ENCODE results near the gene MATN1. TPM values are rescaled to one million over a fixed set of nuclear protein-coding genes. Genes with fewer than 3 reads are reported as not detected.

Gene MATN1
- total RNA-seq, 1 donor from 2014 or later, result 0.31 TPM

DNA sequence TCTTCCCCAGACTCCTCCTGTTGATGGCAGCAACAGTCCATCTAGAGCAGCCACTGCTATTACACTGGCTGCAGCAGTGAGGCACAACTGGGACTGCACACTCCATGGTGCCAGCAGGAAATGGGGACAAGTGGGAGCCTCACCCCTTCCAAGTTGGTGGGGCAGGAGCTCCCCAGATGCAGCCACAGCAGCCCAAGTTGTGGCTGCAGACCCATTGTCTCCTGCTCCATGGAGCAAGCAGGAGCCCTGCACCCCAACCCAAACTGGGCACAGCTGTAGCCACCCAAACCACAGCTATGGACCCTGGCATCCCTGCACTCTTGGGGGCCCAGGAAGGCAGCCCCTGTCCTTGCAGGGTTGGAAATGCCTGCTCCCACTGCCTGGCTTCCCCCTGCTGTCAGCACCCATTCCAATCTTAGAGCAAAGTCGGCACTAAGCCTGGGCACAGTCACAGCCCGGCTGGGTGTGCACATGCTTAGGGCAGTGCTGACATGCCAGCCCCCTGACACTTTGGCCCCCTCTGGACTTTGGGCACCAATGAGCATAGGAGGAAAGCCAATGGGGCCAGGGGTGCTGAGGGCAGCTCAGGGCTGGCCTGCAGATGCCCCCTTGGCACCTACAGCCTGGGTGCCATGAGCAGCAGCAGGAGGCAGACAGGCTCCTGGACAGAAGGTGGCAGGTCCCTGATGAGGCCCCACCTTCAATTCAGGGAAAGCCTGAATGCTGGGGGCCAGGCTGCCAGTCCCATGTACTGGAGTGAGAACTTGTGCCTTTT lies 44.0 kb downstream of the MATN1 start:
- DNase-seq, result no peak

DNA sequence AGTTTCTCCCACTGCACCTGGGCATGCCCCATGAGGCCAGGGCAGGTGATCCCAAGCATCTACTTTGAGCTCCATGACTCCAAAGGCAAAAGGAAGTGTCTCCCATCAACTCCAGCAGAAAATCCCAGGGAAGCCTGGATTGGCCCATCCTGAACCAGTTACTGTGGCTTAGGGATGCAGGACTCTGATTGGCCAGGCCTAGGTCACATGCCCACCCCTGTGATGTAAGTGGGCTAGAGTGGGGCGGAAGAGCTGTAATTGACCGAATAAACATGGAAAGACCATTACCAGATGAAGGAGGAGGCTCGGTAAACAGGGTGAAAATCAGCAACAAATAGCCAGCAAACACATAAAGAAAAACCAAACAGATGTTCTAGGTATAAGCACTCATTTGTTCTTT lies 45.2 kb downstream of the MATN1 start:
- no peak for DNase-seq

DNA sequence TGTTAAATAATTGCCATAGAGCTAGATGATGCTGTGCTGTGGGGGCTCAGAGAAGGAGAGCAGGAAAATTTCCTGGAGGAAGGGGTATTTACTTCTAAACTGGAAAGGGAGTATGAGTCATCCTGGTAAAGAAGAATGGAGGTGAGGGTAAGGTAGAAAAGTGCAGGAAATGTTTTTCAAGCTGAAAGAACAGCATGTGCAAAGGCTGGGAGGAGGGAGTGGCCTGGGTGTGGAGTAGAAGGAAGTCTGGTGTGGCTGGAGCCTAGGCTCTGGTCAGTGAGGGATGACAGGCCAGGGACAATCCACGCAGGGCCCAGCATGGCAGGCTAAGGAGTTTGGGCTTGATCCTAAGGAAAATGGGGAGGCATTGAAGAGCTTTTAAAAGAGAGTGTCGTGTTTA lies 45.9 kb downstream of the MATN1 start:
- no peak for DNase-seq

DNA sequence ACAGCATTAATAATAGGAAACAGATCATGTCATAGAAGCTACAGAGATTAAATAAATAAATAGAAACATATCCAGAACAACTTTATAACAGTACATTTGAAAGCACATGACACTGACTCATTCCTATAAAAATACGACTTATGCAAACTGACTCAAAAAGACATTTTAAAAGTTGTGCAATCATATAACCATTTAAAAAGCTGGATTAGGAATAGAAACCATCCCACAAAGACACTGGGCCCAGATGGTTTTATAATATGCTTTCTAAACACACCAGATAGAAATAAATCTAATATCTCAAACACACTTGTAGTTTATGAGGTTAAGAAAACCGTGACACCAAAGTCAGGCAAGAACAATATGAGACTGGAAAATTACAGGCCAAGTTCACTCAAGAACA lies 47.6 kb downstream of the MATN1 start:
- no peak for DNase-seq

DNA sequence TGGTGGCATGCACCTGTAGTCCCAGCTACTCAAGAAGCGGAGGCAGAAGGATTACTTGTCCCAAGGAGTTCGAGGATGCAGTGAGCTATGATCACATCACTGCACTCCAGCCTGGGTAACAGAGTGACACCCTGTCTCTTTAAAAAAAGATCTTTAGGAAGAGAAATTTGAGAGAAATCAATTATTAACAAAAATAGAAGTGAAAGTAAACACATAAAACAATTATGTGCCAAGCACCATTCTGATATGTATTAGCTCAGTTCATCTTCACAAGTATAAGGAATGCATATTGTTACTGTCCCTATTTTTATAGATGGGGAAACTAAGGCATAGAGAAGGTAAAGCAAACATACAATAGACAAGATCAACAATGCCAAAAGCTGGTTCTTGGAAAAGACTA lies 48.1 kb downstream of the MATN1 start:
- DNase-seq, result no peak

DNA sequence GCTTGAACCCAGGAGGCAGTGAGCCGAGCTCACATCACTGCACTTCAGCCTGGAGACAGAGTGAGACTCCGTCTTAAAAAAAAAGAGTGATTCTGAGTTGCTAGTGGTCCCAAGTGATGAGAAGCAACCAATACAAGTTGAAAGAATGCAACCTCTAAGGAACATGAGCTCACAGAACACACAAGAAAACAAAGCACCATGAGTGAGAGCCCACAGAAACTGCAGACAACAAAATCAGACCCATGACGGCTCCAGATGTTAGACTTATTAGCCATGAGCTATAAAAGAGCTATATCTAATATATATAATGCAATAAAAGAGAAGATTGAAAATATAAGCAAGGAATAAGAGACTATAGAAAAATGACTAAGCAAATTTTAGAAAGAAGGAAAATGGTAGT lies 50.0 kb downstream of the MATN1 start:
- no peak for DNase-seq

DNA sequence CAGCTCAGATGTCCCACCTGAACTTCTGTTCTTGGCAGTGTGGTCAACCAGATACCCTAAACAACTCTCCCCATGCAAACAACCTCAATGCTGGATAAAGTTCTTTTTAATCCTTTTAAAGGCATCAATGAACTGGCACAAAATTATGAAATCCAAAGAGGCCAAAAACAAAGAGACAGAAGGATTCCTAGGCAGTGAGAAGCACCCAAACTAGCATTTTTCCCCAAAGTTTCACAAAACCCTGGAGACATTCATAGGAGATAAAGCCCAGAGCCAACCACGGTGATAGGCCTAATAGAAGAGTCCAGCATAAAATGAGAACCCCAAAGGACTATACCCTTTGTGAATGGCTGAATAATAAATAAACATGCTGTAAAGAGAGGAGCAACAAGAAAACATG lies 50.7 kb downstream of the MATN1 start:
- DNase-seq, result no peak

DNA sequence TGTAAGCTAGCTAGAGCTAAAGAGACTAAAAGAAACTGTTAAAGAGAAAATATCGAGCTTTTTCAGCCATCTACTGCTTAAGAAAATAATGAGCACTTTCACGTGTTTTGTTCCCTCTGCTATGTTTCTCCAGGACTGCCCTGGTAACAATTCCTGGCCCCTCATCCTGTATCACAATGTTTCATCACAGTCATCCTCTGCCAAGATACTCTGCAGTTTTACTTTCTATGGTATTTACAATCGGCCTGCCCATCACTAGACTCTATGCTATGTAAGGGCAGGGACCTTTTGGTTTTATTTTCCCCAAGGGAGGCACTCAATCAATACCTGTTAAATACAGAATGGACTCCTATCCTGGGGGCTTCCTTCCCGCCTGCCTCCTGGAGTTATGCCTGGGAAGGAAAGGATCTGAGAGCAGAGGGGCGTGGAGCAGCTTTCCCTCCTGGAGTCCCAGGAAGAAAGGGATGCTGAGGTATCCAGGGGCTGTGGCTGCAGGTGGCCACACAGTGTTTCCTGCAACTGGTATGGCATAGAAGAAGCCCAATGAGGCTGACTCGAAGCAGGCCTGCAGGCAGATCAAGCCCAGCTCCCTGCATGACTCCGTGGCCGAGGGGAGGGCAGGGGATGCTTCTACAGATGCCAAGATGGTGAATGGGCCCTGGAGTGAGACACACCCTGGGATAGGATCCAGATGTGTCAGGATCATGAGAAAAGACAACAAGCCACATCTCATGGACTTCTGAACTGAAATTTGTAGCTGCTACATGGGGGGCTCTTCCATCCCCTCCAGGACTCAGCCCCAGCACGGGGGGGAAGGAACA lies 52.9 kb downstream of the MATN1 start:
- no peak for DNase-seq

DNA sequence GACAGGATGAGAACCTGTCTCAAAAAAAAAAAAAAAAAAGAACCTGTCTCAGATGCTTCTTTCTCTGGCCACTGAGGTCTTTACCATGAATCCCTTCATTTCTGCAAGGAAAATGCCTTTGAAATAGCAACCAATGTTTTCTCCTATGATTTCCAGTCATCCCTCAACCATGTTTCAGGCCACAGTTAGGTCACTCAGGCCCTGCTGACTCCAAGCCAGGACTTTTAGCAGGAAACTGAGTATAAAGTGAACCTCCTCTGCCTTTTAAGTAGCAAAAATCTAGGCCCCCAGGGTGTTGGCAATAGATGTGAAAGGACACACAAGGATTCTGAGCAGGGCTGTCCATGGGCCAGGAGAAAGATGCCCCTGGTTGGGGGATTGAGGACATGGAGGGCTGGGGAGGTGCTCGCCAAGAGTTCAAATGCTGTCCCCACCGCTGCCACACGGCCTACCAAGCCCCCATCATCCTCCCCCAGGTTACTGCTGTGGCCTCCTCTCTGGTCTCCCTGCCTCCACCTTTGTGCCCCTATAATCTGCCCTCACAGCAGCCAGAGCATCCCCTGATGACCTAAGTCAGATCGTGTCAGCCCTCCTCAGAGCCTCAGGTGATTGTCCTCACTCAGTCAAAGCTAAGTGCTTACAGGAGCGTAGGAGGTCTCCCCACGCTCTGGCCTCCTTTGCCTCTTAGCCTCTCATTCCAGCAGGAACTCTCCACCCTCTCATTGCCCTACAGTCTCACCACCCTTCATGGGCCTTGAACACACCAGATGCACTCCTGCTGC lies 54.6 kb downstream of the MATN1 start:
- no peak for DNase-seq

DNA sequence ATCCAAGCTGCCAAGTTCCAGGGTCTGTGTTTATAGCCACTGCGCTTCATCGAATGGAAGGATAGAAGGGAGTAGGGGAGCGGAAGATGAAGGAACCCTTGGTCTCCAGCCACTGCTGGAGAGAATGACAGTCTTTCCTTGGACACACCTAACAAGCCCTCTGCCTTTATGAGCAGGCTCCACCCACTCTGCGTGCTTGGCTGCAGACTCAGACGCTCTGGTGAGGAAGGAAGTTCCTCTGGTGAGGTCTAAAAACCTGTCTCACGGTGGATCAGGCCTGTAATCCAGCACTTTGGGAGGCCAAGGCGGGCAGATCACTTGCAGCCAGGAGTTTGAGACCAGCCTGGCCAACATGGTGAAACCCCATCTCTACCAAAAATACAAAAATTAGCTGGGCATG lies 55.4 kb downstream of the MATN1 start:
- no peak for DNase-seq

DNA sequence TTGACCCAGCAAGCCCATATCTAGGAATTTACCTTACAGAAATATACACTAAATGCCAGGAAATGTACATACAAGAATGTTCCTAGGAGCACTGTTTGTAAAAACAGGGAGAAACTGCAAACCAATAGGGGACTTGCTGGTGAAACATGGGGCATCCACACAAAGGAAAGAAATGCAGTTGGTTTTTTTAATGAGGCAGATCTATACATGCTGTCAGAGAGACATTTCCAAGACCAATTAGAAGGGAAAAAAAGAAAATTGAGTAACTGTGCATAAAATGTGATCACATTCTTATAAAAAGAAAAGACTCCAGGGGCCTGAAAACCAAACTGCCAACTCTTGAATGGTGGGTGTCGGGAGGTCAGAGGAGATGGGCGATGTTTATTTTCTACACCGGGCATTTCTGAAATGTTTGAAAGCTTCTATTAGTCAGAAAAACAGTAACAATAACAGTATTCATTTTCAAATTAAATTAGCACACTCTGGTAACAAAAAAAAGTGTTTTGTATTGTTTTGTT lies 56.6 kb downstream of the MATN1 start:
- no peak for DNase-seq

DNA sequence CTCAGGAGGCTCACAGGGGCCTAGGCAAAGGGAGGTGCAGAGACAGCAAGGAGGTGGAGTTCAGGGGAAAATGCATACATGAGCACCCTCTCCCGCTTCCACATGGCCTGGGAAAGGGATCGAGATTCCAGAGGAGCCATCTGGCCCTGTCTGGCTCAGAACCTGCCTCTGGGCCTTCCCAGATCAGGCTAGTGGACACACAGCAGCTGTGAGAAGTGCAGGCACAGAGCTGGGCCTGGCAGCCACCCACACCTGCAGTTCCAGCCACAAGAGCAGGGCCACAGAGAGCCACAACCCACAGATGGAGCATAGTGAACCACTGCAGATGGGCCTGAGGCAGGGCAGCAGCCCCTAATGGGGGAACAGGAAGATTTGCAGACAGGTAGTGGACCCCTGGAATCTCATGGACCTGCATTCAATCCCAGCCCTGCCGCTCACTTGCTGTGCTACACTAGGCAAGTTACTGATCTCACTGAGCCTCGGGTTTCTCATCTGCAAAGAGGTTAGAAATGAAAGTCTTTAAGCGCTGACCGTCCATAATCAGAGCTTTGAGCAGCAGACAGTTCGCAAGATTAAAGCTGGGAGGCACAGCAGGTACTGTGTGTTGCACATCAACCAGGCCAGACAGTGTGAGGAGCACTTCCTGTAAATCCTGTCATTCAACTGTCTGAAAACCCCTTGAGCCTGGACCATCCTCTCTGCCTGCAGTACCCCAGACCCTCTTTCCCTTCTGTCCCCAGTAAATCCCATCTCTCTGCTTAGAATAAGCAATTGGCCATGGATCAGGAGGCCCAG lies 58.0 kb downstream of the MATN1 start:
- no peak for DNase-seq

DNA sequence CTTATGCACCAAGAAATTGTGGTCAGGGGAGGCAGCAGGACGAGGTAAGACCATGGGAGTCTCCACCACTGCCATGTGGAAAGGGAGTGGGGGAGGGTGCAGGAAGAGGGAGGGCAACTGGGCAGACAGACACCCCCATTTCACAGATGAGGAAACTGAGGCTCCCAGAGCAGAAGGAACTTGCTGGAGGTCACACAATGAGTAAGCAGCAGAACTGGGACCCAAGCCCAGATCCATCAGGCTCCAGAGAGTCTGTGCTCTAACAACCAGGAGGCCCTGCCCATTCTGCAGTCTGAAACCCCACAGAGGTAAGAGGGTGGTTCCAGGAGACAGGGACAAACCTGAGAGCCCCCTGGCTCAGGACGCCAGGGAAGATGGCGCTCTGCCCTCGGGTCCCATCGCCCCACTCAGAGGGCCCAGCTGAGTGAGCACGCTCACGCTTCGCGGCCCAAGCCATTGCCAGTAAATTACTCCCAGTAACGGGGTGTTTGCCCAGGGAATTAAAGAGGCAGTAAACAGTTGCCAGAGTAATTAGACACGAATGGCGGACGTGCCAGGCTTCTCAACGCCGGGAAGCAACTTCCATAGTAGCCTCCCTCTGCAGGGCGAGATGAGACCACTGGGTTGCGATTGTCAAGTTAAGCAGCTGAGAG lies 59.2 kb downstream of the MATN1 start:
- no peak for DNase-seq

DNA sequence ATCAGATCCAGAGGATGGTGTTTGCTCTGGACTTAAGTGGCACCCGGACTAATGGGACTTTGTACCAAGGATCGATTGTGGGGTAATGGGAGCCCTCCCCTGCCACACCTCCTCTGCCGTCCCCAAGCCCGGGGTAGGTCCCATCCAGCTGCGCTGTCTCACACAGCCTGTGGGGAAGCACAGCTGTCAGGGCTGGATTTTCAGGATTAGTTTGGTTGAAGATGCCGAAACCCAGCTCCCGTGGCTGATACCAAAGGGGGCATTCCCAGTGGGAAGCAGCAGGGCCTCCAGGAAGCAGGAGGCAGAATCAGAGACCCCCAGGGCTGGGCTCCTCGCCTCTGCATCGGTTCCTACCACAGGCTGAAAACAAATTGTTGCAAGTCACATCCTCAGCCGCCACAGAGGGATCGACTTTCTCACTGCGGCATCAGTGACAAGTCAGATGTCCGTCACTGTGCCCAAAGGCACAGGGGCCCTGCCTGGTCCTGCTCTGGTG lies 59.7 kb downstream of the MATN1 start:
- no peak for DNase-seq

DNA sequence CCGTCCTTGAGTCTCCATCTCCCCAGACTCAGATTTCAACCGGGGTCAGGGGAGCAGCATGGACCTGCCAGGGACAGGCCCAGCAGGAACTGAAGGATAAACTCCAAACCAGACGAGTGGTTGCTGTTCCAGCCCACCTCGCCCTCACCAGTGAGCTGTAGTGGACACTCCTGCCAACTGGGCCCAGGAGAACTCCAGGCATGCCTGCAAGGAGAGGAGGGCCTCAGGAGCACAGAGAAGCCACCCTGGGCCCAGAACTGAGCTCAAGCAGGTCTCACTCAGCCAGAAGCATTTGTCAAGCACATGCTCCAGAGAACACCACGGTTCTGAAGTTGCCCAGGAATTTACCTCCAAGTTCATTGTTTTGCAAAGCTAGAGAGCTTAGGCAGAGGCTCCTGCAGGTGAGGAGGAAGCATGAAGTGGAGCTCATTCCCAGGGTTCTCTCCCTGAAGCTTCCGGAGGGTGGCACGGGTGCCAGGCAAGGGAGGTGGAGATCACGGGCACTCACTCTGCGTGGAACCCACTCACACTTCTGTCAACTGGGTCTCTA lies 61.0 kb downstream of the MATN1 start:
- DNase-seq, result no peak

DNA sequence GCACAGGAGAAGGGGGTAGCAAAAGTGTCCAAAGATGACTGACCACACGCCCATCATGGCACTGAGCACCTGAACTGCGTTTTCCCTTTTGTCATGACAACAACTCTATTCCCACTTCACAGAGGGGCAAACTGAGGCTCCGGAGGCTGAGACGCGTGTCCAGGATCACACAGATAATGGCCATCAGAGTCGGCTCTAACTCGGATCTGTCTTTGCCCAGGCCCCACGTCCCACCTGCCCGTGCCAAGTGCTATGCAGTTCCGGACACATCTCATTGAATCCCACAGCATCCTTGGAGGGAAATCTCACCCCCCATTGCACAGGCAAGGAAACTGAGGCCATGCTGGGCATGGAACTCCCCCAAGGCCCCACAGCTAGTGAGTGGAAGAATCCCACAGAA lies 62.1 kb downstream of the MATN1 start:
- DNase-seq, result no peak
